Stimulated activated naive CD8-positive, alpha-beta T cell treated with anti-CD3 and anti-CD28 coated beads, Interleukin-15, amount 100 ng/mL, for 72 hours (primary cell): ENCODE results near the gene TUBB1.

Experiments used
- ATAC-seq: fragments of 150-1000 bp; cut with Tn5 transposase; 2 replicates; pipeline ENCODE4 v1.10.0; 2021; ENCODE audit warnings: mild to moderate bottlenecking, moderate library complexity
- DNase-seq, 2 donors: peaks; one replicate each; pipeline ENCODE4 v3.0.0; 2021 to 2022
- H3K27ac Mint-ChIP-seq, 2 donors: one replicate each; pipeline ENCODE4 v1.8.0; 2022; ENCODE audit warnings: mild to moderate bottlenecking in 2 of 2, mixed read lengths in 2 of 2, moderate library complexity in 2 of 2
- H3K27me3 Mint-ChIP-seq: one replicate; pipeline ENCODE4 v1.8.0; 2022; ENCODE audit warnings: mixed read lengths
- H3K4me1 Mint-ChIP-seq: one replicate; pipeline ENCODE4 v1.8.0; 2022; ENCODE audit warnings: mild to moderate bottlenecking, mixed read lengths
- H3K4me3 Mint-ChIP-seq, 2 donors: one replicate each; pipeline ENCODE4 v1.8.0; 2022; ENCODE audit warnings: mild to moderate bottlenecking in 2 of 2, mixed read lengths in 2 of 2, moderate library complexity in 1 of 2
- H3K9me3 Mint-ChIP-seq, 2 donors: one replicate each; pipeline ENCODE4 v1.8.0; 2022; ENCODE audit warnings: mixed read lengths in 2 of 2

Gene TUBB1

GRCh38 chr20:58985656-58986055 lies 33.6 kb upstream of the TUBB1 start:
- Mint-ChIP-seq H3K27me3 (no peaks in the 10 kb centered on the region), H3K4me3 (no peak overlapping the region), H3K27ac (no peak overlapping the region), H3K9me3 (no peaks in the 10 kb centered on the region), H3K4me1 (peaks cover 29% of the 10 kb centered on the region)
- ATAC-seq (no peak), DNase-seq (no peak)

GRCh38 chr20:58986286-58986967 lies 32.8 kb upstream of the TUBB1 start:
- ATAC-seq: no peak

GRCh38 chr20:58986968-58987517 lies 32.2 kb upstream of the TUBB1 start:
- no peak for DNase-seq
- H3K4me1 Mint-ChIP-seq: peaks cover 28% of the 10 kb centered on the region
- no peak overlapping the region for H3K27ac Mint-ChIP-seq
- H3K9me3 Mint-ChIP-seq: no peaks in the 10 kb centered on the region
- no peak for ATAC-seq
- H3K27me3 Mint-ChIP-seq: no peaks in the 10 kb centered on the region
- H3K4me3 Mint-ChIP-seq: no peak overlapping the region

More at GRCh38 chr20:58986286-58986967, 32.8 kb upstream of the TUBB1 start:
- no peak for DNase-seq
- Mint-ChIP-seq H3K4me1 (peaks cover 29% of the 10 kb centered on the region), H3K9me3 (no peaks in the 10 kb centered on the region), H3K27ac (no peak overlapping the region), H3K27me3 (no peaks in the 10 kb centered on the region), H3K4me3 (no peak overlapping the region)

GRCh38 chr20:58987790-58988564 lies 31.3 kb upstream of the TUBB1 start:
- no peak for DNase-seq
- ATAC-seq: no peak
- Mint-ChIP-seq H3K9me3 (no peaks in the 10 kb centered on the region), H3K27me3 (no peaks in the 10 kb centered on the region), H3K4me3 (no peak overlapping the region), H3K27ac (no peak overlapping the region), H3K4me1 (peaks cover 19% of the 10 kb centered on the region)

GRCh38 chr20:58988565-58988882 lies 30.7 kb upstream of the TUBB1 start:
- ATAC-seq (no peak), DNase-seq (no peak)
- H3K4me3 Mint-ChIP-seq: no peak overlapping the region
- no peak overlapping the region for H3K27ac Mint-ChIP-seq
- H3K9me3 Mint-ChIP-seq: no peaks in the 10 kb centered on the region
- no peaks in the 10 kb centered on the region for H3K27me3 Mint-ChIP-seq
- peaks cover 13% of the 10 kb centered on the region for H3K4me1 Mint-ChIP-seq

GRCh38 chr20:58989196-58989595 lies 30.0 kb upstream of the TUBB1 start:
- no peaks in the 10 kb centered on the region for H3K27me3 Mint-ChIP-seq
- H3K4me1 Mint-ChIP-seq: peaks cover 6% of the 10 kb centered on the region
- ATAC-seq (no peak), DNase-seq (no peak)
- H3K9me3 Mint-ChIP-seq: no peaks in the 10 kb centered on the region
- no peak overlapping the region for H3K27ac Mint-ChIP-seq
- H3K4me3 Mint-ChIP-seq: no peak overlapping the region

- peaks cover 7% of the 10 kb centered on the region for H3K4me1 Mint-ChIP-seq
- no peaks in the 10 kb centered on the region for H3K27me3 Mint-ChIP-seq
- no peak for DNase-seq
- no peak overlapping the region for H3K4me3 Mint-ChIP-seq
- H3K27ac Mint-ChIP-seq: peak overlapping the region in 1 of 2 donors; percentile 59
- ATAC-seq: no peak
- no peaks in the 10 kb centered on the region for H3K9me3 Mint-ChIP-seq
Observed at GRCh38 chr20:58990651-58991445, 28.4 kb upstream of the TUBB1 start.

- H3K9me3 Mint-ChIP-seq: no peaks in the 10 kb centered on the region
- no peak overlapping the region for H3K27ac Mint-ChIP-seq
- DNase-seq (no peak), ATAC-seq (no peak)
- H3K4me3 Mint-ChIP-seq: no peak overlapping the region
- no peaks in the 10 kb centered on the region for H3K27me3 Mint-ChIP-seq
- H3K4me1 Mint-ChIP-seq: peaks cover 9% of the 10 kb centered on the region
Observed at GRCh38 chr20:58991715-58992114, 27.5 kb upstream of the TUBB1 start.

- peaks cover 9% of the 10 kb centered on the region for H3K4me1 Mint-ChIP-seq
Observed at GRCh38 chr20:58992911-58993310, 26.3 kb upstream of the TUBB1 start.

GRCh38 chr20:58993332-58994248 lies 25.6 kb upstream of the TUBB1 start:
- Mint-ChIP-seq H3K4me3 (no peak overlapping the region), H3K27me3 (no peaks in the 10 kb centered on the region), H3K9me3 (no peaks in the 10 kb centered on the region), H3K4me1 (peaks cover 9% of the 10 kb centered on the region), H3K27ac (no peak overlapping the region)
- ATAC-seq: no peak
- DNase-seq: no peak

More at GRCh38 chr20:58992911-58993310, 26.3 kb upstream of the TUBB1 start:
- H3K4me3 Mint-ChIP-seq: no peak overlapping the region
- DNase-seq (no peak), ATAC-seq (no peak)
- H3K9me3 Mint-ChIP-seq: no peaks in the 10 kb centered on the region
- H3K27ac Mint-ChIP-seq: peak overlapping the region in 1 of 2 donors; percentile 44
- no peaks in the 10 kb centered on the region for H3K27me3 Mint-ChIP-seq

GRCh38 chr20:58994390-58995159 lies 24.7 kb upstream of the TUBB1 start:
- Mint-ChIP-seq H3K27me3 (no peaks in the 10 kb centered on the region), H3K4me1 (peaks cover 9% of the 10 kb centered on the region), H3K27ac (peak overlapping the region in 1 of 2 donors; percentile 87), H3K9me3 (no peaks in the 10 kb centered on the region), H3K4me3 (no peak overlapping the region)
- ATAC-seq (no peak), DNase-seq (no peak)

- H3K9me3 Mint-ChIP-seq: no peaks in the 10 kb centered on the region
- peak overlapping the region in 1 of 2 donors; percentile 86 for H3K27ac Mint-ChIP-seq
- no peaks in the 10 kb centered on the region for H3K27me3 Mint-ChIP-seq
- peaks cover 9% of the 10 kb centered on the region for H3K4me1 Mint-ChIP-seq
- no peak overlapping the region for H3K4me3 Mint-ChIP-seq
- no peak for ATAC-seq
- no peak for DNase-seq
Observed at GRCh38 chr20:58995461-58996225, 23.6 kb upstream of the TUBB1 start.

- peaks cover 9% of the 10 kb centered on the region for H3K4me1 Mint-ChIP-seq
- H3K27me3 Mint-ChIP-seq: no peaks in the 10 kb centered on the region
- H3K27ac Mint-ChIP-seq: no peak overlapping the region
- DNase-seq (no peak), ATAC-seq (no peak)
- H3K4me3 Mint-ChIP-seq: no peak overlapping the region
- no peaks in the 10 kb centered on the region for H3K9me3 Mint-ChIP-seq
Observed at GRCh38 chr20:58996226-58996611, 23.0 kb upstream of the TUBB1 start.
